ENCODE measurements around the gene UBB.

UBB gene

GRCh38 chr17:16419074-16419928 is 38.4 kb downstream of the UBB start:
- DNase-seq (ENCODE audit: low read depth) = peak; percentile 90
- H3K4me3 ChIP-seq (ENCODE audit: low read depth, low read length) = peak overlapping the region; percentile 7
- TF ChIP-seq CTCF (conservative IDR thresholded peaks at IDR 0.05; ENCODE audit: low read depth, low read length) = no peak

DNA sequence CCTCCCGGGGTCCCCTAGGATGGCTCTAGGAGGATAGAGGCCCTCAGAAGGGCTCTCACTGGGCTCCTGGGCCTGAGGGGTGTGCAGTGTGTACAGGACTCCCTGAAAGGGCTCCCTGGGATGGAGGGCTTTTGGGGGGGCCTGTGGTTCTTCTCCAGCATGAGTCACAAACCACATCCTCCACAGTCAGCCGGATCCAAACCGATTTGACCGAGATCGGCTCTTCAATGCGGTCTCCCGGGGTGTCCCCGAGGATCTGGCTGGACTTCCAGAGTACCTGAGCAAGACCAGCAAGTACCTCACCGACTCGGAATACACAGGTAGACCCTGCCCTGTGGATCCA is 39.0 kb downstream of the UBB start:
- no peak for TF ChIP-seq CTCF (conservative IDR thresholded peaks at IDR 0.05; ENCODE audit: low read depth, low read length)
- DNase-seq (ENCODE audit: low read depth) = peak; percentile 90
- peak overlapping the region; percentile 8 for H3K4me3 ChIP-seq (ENCODE audit: low read depth, low read length)

GRCh38 chr17:16422416-16422815 is 41.5 kb downstream of the UBB start:
- H3K4me3 ChIP-seq (ENCODE audit: low read depth, low read length) = no peak overlapping the region
- DNase-seq (ENCODE audit: low read depth) = no peak
- no peak for TF ChIP-seq CTCF (conservative IDR thresholded peaks at IDR 0.05; ENCODE audit: low read depth, low read length)

DNA sequence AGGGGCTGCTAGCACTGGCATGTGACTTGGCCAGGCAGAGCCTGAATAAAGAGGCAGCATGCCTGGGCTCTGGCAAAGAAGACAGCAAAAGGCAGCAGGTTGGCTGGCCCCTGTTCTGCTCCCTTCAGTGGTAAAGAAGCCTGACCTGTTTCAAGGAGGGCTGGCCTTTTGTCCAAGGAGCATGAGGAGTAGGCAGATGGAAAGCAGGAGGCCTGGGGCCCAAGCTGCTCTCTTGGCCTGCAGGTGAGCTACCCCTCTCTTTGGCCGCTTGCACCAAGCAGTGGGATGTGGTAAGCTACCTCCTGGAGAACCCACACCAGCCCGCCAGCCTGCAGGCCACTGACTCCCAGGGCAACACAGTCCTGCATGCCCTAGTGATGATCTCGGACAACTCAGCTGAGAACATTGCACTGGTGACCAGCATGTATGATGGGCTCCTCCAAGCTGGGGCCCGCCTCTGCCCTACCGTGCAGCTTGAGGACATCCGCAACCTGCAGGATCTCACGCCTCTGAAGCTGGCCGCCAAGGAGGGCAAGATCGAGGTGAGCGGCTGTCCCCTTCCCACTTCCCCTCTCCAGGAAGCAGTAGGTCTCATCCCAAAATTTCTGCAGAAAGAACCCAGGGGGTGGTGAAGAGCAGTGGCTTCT is 42.5 kb downstream of the UBB start:
- TF ChIP-seq CTCF (conservative IDR thresholded peaks at IDR 0.05; ENCODE audit: low read depth, low read length) = no peak
- no peak for DNase-seq (ENCODE audit: low read depth)
- H3K4me3 ChIP-seq (ENCODE audit: low read depth, low read length) = no peak overlapping the region

GRCh38 chr17:16425202-16425601 is 44.3 kb downstream of the UBB start:
- TF ChIP-seq CTCF (conservative IDR thresholded peaks at IDR 0.05; ENCODE audit: low read depth, low read length) = no peak
- no peak for DNase-seq (ENCODE audit: low read depth)
- no peak overlapping the region for H3K4me3 ChIP-seq (ENCODE audit: low read depth, low read length)

- DNase-seq (ENCODE audit: low read depth) = no peak
- H3K4me3 ChIP-seq (ENCODE audit: low read depth, low read length) = no peak overlapping the region
- TF ChIP-seq CTCF (conservative IDR thresholded peaks at IDR 0.05; ENCODE audit: low read depth, low read length) = no peak
These were observed 45.1 kb downstream of the UBB start for GRCh38 chr17:16425698-16426659.
